ENCODE data around the gene ZNF407.

- TF ChIP-seq GATA2 (IDR thresholded peaks at IDR 0.05; ENCODE audit: low read depth, low read length) (no peak), GATA3 (IDR thresholded peaks at IDR 0.05; ENCODE audit: low read depth, low read length) (no peak)
Measured at GRCh38 chr18:74672371-74672770, 74.7 kb downstream of the ZNF407 start.

All from SH-SY5Y (cell line).